Bronchial epithelial cell (primary cell): Measurements from ENCODE around the gene THRB. TPM values are rescaled to one million over a fixed set of nuclear protein-coding genes. Genes with fewer than 3 reads are reported as not detected.

Experiments used
- DNase-seq: peaks from one replicate; pipeline ENCODE4 v3.0.0-alpha.2; 2010; ENCODE audit warnings: low read depth
- FAIRE-seq: peaks from 2 replicates; lab custom pipeline; 2011; peaks lifted over from hg19 to GRCh38; lab: Jason Lieb, UNC
- H3K27me3 ChIP-seq: 2 replicates; pipeline ENCODE4 v1.5.1; 2011; ENCODE audit warnings: low read length; ENCODE audit not compliant: control insufficient read depth, insufficient read depth
- H3K36me3 ChIP-seq: 2 replicates; pipeline ENCODE4 v1.5.1; 2011; ENCODE audit warnings: low read length; ENCODE audit not compliant: control insufficient read depth, insufficient read depth
- H3K4me3 ChIP-seq: 2 replicates; pipeline ENCODE4 v1.5.1; 2011; ENCODE audit warnings: mild to moderate bottlenecking, low read depth, low read length, control low read depth
- total RNA-seq: library from RNA; depleted of rRNA; stranded (reverse); fragments of >200 nt; gene quantifications from 2 replicates; pipeline ENCODE4 v1.2.1, GENCODE V29; 2014
- TF ChIP-seq, protein P1 (sequence below): IDR thresholded peaks from 2 replicates; pipeline ENCODE4 v1.5.1; 2011; ENCODE audit warnings: mild to moderate bottlenecking, moderate library complexity, low read length, control low read depth, inconsistent platforms; ENCODE audit not compliant: insufficient read depth, severe bottlenecking

Gene THRB
- total RNA-seq, 1 donor from 2014 or later = 7.6 TPM

DNA sequence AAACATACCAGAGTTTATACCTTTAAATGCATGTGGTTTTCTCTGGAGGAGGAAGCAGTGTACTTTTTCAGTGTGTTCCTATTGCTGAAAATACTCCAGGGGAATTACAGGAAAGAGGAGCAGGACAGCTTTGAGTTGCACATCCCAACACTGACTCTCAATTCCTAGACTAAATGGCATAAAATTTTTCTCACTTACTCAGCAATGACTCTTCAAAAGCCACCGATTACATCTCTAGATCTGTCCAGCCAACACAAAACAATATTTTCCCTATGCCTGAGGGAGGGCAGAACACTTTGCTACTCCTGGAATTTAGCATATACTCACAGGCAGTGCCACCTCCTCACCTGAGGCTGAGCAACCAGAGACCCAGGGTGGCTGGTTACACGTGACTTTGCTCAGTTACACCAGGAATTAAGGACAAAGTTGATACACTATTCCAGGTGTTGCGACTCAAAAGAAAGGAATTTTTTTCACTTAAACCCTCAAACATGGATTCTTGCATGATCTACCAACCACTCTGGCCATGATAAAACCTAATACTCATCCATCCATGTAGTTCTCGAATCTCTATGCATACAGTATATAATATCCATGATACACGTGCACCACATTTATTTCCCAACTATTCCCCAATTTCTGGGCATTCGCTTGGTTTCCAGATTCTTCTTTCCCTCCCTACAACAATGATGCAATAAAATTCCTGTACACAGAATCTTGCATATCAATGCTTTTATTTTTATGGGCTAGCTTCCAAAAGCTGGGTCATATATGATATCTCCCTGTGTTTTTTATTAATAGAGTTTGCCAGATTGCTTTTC lies 194.6 kb downstream of the THRB start:
- FAIRE-seq = no peak
- no peaks in the 10 kb centered on the region for H3K27me3 ChIP-seq
- TF ChIP-seq, protein P1, sequence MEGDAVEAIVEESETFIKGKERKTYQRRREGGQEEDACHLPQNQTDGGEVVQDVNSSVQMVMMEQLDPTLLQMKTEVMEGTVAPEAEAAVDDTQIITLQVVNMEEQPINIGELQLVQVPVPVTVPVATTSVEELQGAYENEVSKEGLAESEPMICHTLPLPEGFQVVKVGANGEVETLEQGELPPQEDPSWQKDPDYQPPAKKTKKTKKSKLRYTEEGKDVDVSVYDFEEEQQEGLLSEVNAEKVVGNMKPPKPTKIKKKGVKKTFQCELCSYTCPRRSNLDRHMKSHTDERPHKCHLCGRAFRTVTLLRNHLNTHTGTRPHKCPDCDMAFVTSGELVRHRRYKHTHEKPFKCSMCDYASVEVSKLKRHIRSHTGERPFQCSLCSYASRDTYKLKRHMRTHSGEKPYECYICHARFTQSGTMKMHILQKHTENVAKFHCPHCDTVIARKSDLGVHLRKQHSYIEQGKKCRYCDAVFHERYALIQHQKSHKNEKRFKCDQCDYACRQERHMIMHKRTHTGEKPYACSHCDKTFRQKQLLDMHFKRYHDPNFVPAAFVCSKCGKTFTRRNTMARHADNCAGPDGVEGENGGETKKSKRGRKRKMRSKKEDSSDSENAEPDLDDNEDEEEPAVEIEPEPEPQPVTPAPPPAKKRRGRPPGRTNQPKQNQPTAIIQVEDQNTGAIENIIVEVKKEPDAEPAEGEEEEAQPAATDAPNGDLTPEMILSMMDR = no peak
- H3K36me3 ChIP-seq = no peaks in the 10 kb centered on the region
- H3K4me3 ChIP-seq = no peak overlapping the region
- peak; percentile 72 for DNase-seq

DNA sequence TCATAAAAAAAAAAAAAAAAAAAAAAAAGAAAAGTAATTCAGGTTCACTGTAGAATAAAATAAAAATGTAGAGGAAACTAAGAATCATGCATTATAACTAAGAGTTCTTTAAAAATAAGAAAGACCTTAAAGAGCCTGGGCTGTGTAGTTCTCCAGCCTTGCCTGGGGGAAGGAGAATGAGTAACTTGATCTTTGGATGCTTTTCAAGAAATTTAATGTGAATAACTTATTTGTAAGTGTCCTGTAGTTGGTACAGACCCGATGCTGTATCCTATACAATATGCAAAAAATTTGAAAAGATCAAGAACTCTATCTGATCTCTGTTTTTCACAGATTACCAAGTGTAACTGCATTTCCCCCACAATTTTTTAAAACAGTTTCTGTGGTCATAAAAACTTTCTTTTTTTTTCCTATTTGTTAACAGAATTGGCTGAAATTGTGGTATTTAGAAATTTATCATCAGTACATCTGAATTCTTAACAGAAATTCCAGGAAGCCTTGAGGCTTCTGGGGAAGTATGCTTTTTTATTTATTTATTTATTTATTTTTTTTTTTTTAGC lies 195.3 kb downstream of the THRB start:
- Histone ChIP-seq H3K27me3 (no peaks in the 10 kb centered on the region), H3K4me3 (no peak overlapping the region), H3K36me3 (no peaks in the 10 kb centered on the region)
- peak; percentile 40 for DNase-seq
- FAIRE-seq = no peak
- TF ChIP-seq, protein P1 = no peak

DNA sequence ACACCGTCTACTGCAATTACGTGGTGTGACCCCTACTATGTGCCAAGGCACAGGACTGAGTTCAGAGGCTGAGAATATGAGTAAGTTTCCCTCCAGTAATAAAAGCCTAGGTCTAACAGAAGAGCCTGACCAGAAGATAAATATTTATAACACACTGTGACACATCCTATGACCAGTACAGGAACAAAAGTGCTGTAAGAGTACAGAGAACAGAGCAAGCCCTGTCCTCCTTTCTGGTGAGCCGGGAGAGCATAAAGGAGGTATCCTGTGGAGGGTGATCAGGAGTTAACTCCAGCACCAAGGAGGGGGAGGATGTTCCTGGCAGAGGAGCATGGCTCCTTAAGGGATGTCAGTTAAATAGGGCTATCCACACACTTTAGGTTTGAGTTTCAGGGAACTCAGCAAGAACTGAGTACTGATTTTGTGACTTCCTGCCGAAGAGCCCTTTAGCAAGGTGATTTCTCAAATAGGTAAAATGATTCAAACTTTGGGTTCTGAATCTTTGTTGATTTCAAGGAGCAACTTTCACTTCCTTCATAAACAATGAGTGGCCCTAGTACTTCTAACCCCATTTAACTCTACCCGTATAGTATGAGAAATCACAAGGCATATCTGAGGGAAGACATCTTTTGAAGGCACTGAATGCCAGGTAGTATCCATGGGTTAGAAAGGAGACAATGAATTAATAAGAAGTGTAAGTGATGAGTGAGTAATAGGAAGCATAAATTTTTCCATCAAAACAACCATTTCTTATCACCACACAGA lies 198.0 kb downstream of the THRB start:
- Histone ChIP-seq H3K27me3 (no peaks in the 10 kb centered on the region), H3K4me3 (no peak overlapping the region), H3K36me3 (no peaks in the 10 kb centered on the region)
- no peak for DNase-seq
- TF ChIP-seq, protein P1 = no peak
- FAIRE-seq = no peak

DNA sequence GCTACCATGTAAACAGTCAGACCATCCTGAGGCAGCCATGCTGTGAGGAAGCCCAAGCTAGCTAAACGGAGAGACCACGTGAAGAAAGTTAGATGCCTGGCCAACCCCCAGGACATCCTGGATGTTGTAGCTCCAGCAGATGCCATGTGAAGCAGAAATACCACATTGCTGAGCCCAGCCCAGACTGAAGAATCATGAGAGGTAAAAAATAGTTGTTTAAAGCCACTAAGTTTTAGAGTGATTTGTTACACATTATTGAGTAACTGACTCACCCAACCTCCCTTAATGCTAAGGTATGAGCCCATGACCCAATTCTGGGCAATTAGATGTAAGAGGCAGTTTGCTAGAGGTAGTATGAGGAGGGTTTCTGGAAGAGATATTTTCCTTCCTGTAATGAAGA lies 200.5 kb downstream of the THRB start:
- TF ChIP-seq, protein P1 = no peak
- DNase-seq (no peak), FAIRE-seq (no peak)

DNA sequence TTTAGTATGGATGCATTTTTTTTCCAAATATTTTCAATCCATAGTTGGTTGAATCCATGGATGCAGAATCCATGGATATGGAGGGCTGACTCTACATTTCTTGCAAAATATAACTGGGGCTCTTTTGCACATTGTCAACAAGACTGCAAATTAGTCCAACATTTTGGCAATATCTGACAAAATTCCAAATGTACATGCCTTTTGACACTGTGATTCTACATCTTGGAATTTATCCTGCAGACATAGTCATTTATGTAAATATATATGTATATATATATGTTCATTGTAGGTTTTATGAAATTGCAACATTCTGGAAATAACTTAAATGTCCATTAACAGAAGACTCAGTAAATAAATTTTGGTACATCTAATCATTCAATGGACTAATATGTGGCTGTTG lies 203.0 kb downstream of the THRB start:
- DNase-seq = no peak
- Histone ChIP-seq H3K36me3 (no peaks in the 10 kb centered on the region), H3K27me3 (no peaks in the 10 kb centered on the region), H3K4me3 (no peak overlapping the region)
- no peak for FAIRE-seq
- TF ChIP-seq, protein P1 = no peak

More for the DNA sequence above, 200.5 kb downstream of the THRB start:
- Histone ChIP-seq H3K36me3 (no peaks in the 10 kb centered on the region), H3K27me3 (no peaks in the 10 kb centered on the region), H3K4me3 (no peak overlapping the region)
